Lower lobe of right lung (tissue), 2 donors: ENCODE data around the gene FZR1. TPM values are rescaled to one million over a fixed set of nuclear protein-coding genes. Genes with fewer than 3 reads are reported as not detected.

Source experiments
- ATAC-seq, 2 donors: fragments of 200-7000 bp; cut with Tn5 transposase; one replicate each; pipeline ENCODE4 v1.9.1; 2020 to 2022; ENCODE audit warnings: mild to moderate bottlenecking in 2 of 2, moderate library complexity in 2 of 2
- DNase-seq: peaks from one replicate; pipeline ENCODE4 v3.0.0-alpha.2; 2020
- H3K27ac ChIP-seq: fragments of 200-600 bp; one replicate; pipeline ENCODE4 v1.8.0; 2022
- H3K27me3 ChIP-seq: fragments of 200-600 bp; one replicate; pipeline ENCODE4 v1.8.0; 2022; ENCODE audit warnings: low read depth
- H3K36me3 ChIP-seq: fragments of 200-600 bp; one replicate; pipeline ENCODE4 v1.8.0; 2022; ENCODE audit warnings: mild to moderate bottlenecking
- H3K4me1 ChIP-seq: fragments of 200-600 bp; one replicate; pipeline ENCODE4 v1.8.0; 2022
- H3K4me3 ChIP-seq: fragments of 200-600 bp; one replicate; pipeline ENCODE4 v1.8.0; 2022; ENCODE audit warnings: mild to moderate bottlenecking
- H3K9me3 ChIP-seq: fragments of 200-600 bp; one replicate; pipeline ENCODE4 v1.8.0; 2022
- intact Hi-C: fragments of 100-400 bp; cut with DNase I; formaldehyde crosslinking; loops from one replicate; pipeline ENCODE4 v1.11.0; 2022
- total RNA-seq: library from RNA; stranded (reverse); fragmentation: NEBNext Ultra II Directional; extraction: Animal tissue kit (Norgen Biotek cat#: 25700); gene quantifications from one replicate; pipeline ENCODE4 v1.2.1, GENCODE V29; 2021
- TF ChIP-seq, protein P1 (sequence below): fragments of 200-600 bp; IDR thresholded peaks from one replicate; pipeline ENCODE4 v1.8.0; 2022; ENCODE audit warnings: antibody characterized with exemption, mild to moderate bottlenecking
- donor health status: DM: no; HTN: yes; CAD: no; lungs with severe emphysema.

Gene FZR1
- total RNA-seq, 1 donor from 2014 or later, result 34.1 TPM

DNA sequence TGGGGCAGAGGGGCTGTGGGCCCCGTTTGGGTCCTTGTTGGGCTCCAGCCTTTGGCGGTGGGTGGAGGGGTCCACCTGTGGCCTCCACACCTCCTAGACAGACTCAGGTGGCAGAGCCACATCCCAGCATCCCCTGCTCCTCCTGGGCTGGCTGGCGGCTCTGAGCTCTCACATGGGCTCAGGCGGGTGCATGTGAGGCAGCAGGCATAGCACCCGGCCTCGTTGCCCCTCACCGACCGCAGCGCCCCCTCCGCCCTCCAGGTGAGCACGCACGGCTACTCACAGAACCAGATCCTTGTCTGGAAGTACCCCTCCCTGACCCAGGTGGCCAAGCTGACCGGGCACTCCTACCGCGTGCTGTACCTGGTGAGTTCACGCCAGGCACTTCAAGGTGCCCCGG, 26.9 kb downstream of the FZR1 start:
- DNase-seq (no peak), ATAC-seq (no peak)
- Histone ChIP-seq H3K4me1 (no peaks in the 10 kb centered on the region), H3K4me3 (no peak overlapping the region), H3K36me3 (peaks cover 62% of the 10 kb centered on the region), H3K27ac (no peak overlapping the region), H3K9me3 (no peaks in the 10 kb centered on the region), H3K27me3 (no peaks in the 10 kb centered on the region)
- TF ChIP-seq, protein P1, sequence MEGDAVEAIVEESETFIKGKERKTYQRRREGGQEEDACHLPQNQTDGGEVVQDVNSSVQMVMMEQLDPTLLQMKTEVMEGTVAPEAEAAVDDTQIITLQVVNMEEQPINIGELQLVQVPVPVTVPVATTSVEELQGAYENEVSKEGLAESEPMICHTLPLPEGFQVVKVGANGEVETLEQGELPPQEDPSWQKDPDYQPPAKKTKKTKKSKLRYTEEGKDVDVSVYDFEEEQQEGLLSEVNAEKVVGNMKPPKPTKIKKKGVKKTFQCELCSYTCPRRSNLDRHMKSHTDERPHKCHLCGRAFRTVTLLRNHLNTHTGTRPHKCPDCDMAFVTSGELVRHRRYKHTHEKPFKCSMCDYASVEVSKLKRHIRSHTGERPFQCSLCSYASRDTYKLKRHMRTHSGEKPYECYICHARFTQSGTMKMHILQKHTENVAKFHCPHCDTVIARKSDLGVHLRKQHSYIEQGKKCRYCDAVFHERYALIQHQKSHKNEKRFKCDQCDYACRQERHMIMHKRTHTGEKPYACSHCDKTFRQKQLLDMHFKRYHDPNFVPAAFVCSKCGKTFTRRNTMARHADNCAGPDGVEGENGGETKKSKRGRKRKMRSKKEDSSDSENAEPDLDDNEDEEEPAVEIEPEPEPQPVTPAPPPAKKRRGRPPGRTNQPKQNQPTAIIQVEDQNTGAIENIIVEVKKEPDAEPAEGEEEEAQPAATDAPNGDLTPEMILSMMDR, result no peak
- intact Hi-C loops, result no loop called here

DNA sequence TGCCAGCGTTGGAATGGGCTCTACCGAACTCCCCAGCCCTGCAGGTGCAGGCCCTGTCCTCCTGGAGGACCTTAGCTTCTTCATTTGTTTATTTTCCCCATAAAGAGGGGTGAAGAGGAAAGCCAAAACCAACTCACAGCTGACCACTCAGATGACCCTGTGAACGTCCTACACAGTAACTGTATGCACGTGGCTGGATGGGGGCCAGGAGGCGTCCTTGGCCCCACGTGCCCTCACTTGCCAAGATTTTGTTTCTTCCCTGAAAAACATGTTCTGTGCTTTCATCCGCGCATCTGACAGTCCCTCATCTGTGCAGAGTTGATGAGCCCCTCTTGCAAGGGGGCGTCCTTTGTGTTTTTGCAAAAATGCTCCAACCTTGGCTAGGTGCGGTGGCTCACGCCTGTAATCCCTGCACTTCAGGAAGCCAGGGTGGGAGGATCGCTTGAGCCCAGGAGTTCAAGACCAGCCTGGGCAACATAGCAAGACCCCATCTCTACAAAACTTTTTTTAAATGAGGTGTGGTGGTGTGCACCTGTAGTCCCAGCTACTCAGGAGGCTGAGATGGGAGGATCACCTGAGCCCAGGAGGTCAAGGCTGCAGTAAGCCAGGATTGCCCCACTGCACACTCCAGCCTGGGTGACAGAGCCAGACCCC, 27.6 kb downstream of the FZR1 start:
- DNase-seq, result no peak
- no peak overlapping the region for H3K4me3 ChIP-seq
- no peaks in the 10 kb centered on the region for H3K27me3 ChIP-seq
- no peak for ATAC-seq
- H3K36me3 ChIP-seq, result peaks cover 63% of the 10 kb centered on the region
- intact Hi-C loops, result no loop called here
- H3K4me1 ChIP-seq, result no peaks in the 10 kb centered on the region
- H3K27ac ChIP-seq, result no peak overlapping the region
- no peaks in the 10 kb centered on the region for H3K9me3 ChIP-seq
- TF ChIP-seq, protein P1, result no peak

DNA sequence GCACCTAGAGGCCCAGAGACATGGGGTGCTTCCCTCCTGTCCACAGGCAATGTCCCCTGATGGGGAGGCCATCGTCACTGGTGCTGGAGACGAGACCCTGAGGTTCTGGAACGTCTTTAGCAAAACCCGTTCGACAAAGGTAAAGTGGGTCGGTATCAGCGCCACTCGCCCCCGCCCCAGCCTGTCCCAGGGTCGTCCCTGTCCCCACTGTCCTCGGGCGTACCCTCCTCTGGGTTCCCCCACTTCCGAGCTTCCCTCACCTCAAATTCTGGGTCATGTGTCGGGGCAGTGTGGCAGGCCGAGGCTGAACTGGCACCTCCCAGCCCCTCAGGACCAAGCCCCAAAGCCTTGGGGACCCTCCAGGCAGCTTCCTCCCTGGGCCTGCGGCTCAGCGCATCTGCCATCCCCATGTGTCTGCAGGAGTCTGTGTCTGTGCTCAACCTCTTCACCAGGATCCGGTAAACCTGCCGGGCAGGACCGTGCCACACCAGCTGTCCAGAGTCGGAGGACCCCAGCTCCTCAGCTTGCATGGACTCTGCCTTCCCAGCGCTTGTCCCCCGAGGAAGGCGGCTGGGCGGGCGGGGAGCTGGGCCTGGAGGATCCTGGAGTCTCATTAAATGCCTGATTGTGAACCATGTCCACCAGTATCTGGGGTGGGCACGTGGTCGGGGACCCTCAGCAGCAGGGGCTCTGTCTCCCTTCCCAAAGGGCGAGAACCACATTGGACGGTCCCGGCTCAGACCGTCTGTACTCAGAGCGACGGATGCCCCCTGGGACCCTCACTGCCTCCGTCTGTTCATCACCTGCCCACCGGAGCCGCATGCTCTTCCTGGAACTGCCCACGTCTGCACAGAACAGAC, 28.5 kb downstream of the FZR1 start:
- intact Hi-C loops, result no loop called here
- no peak for ATAC-seq
- Histone ChIP-seq H3K4me3 (no peak overlapping the region), H3K27me3 (no peaks in the 10 kb centered on the region), H3K4me1 (no peaks in the 10 kb centered on the region), H3K36me3 (peaks cover 63% of the 10 kb centered on the region), H3K27ac (no peak overlapping the region), H3K9me3 (no peaks in the 10 kb centered on the region)
- no peak for DNase-seq
- TF ChIP-seq, protein P1, result no peak

DNA sequence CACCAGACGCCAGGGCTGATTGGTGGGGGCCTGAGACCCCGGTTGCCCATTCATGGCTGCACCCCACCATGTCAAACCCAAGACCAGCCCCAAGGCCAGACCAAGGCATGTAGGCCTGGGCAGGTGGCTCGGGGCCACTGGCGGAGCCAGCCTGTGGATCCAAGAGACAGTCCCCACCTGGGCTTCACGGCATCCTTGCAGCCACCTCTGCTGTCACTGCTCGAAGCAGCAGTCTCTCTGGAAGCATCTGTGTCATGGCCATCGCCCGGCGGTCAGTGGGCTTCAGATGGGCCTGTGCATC, 29.1 kb downstream of the FZR1 start:
- DNase-seq, result no peak
- H3K27ac ChIP-seq, result no peak overlapping the region
- intact Hi-C loops, result no loop called here
- ATAC-seq, result no peak
- no peak overlapping the region for H3K4me3 ChIP-seq
- peaks cover 63% of the 10 kb centered on the region for H3K36me3 ChIP-seq
- no peaks in the 10 kb centered on the region for H3K9me3 ChIP-seq
- TF ChIP-seq, protein P1, result no peak
- no peaks in the 10 kb centered on the region for H3K4me1 ChIP-seq
- H3K27me3 ChIP-seq, result no peaks in the 10 kb centered on the region

DNA sequence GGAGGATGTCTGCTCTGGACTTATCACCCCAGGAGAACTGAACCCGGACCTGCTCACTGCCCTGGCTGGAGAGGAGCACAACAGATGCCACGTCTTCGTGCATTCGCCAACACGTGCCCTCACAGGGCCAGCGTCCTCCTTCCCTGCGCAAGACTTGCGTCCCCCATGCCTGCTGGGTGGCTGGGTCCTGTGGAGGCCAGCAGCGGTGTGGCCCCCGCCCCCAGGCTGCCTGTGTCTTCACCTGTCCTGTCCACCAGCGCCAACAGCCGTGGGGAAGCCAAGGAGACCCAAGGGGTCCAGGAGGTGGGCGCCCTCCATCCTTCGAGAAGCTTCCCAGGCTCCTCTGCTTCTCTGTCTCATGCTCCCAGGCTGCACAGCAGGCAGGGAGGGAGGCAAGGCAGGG, 29.5 kb downstream of the FZR1 start:
- no peaks in the 10 kb centered on the region for H3K4me1 ChIP-seq
- DNase-seq, result no peak
- H3K36me3 ChIP-seq, result peaks cover 63% of the 10 kb centered on the region
- no peak overlapping the region for H3K27ac ChIP-seq
- no peak for ATAC-seq
- no peak overlapping the region for H3K4me3 ChIP-seq
- no peaks in the 10 kb centered on the region for H3K9me3 ChIP-seq
- intact Hi-C loops, result no loop called here
- no peaks in the 10 kb centered on the region for H3K27me3 ChIP-seq
- TF ChIP-seq, protein P1, result no peak
